ENCODE results near the gene ACOT7.

The ACOT7 gene

DNA sequence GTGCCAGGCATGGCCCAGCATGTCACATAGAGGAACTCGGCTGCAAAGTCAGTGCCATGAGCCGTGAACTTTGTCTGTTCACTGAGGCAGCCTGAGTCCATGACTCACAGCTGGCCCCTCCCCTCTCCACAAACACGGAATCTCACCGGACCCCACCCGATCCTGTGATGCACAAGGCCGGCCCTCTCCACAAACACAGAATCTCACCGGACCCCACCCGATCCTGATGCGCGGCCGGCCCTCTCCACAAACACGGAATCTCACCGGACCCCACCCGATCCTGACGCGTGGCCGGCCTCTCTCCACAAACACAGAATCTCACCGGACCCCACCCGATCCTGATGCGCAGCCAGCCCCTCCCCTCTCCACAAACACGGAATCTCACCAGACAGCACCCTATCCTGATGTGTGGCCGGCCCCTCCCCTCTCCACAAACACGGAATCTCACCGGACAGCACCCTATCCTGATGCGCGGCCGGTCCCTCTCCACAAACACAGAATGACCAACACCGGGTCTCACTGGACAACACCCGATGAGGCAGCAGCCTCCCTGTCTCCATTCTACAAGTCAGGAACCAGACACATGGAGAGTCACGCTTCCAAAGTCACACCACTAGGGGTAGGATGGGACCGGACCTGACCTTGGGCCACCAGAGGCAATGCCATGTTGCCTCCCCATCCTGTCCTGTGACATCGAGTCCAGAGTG lies 93.1 kb downstream of the ACOT7 start:
- H3K9me2 ChIP-seq (replicated peaks; ENCODE audit: low read depth, low read length), result no peaks in the 10 kb centered on the region
- no peaks in the 10 kb centered on the region for H3K9me3 ChIP-seq (ENCODE audit: insufficient read depth, low read depth, low read length)
- H3K27me3 ChIP-seq (ENCODE audit: insufficient read depth, low read length, poor library complexity, severe bottlenecking), result no peaks in the 10 kb centered on the region
- H3F3A ChIP-seq (ENCODE audit: low read depth), result no peaks in the 10 kb centered on the region
- H3K4me2 ChIP-seq (ENCODE audit: low read depth, low read length, poor library complexity, severe bottlenecking), result no peak overlapping the region
- no peak overlapping the region for H3K9ac ChIP-seq (ENCODE audit: low read depth, low read length, poor library complexity, severe bottlenecking)
- no peak overlapping the region for H2AFZ ChIP-seq (ENCODE audit: low read length)
- no peaks in the 10 kb centered on the region for H3K79me2 ChIP-seq (ENCODE audit: insufficient read depth, low read length)
- TF ChIP-seq, protein P1, sequence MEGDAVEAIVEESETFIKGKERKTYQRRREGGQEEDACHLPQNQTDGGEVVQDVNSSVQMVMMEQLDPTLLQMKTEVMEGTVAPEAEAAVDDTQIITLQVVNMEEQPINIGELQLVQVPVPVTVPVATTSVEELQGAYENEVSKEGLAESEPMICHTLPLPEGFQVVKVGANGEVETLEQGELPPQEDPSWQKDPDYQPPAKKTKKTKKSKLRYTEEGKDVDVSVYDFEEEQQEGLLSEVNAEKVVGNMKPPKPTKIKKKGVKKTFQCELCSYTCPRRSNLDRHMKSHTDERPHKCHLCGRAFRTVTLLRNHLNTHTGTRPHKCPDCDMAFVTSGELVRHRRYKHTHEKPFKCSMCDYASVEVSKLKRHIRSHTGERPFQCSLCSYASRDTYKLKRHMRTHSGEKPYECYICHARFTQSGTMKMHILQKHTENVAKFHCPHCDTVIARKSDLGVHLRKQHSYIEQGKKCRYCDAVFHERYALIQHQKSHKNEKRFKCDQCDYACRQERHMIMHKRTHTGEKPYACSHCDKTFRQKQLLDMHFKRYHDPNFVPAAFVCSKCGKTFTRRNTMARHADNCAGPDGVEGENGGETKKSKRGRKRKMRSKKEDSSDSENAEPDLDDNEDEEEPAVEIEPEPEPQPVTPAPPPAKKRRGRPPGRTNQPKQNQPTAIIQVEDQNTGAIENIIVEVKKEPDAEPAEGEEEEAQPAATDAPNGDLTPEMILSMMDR (conservative IDR thresholded peaks at IDR 0.05; ENCODE audit: low read length), result no peak
- TF ChIP-seq EZH2phosphoT487 (IDR thresholded peaks at IDR 0.05; ENCODE audit: borderline replicate concordance), result no peak
- H3K4me3 ChIP-seq (ENCODE audit: low read length, poor library complexity, severe bottlenecking), result no peak overlapping the region
- H3K4me1 ChIP-seq (ENCODE audit: insufficient read depth, low read length, poor library complexity, severe bottlenecking), result no peaks in the 10 kb centered on the region
- H3K36me3 ChIP-seq (ENCODE audit: insufficient read depth, low read length), result peaks cover 6% of the 10 kb centered on the region; the same call in 1 of the 2 replicates
- H4K20me1 ChIP-seq (ENCODE audit: insufficient read depth, low read length, poor library complexity, severe bottlenecking), result no peaks in the 10 kb centered on the region

DNA sequence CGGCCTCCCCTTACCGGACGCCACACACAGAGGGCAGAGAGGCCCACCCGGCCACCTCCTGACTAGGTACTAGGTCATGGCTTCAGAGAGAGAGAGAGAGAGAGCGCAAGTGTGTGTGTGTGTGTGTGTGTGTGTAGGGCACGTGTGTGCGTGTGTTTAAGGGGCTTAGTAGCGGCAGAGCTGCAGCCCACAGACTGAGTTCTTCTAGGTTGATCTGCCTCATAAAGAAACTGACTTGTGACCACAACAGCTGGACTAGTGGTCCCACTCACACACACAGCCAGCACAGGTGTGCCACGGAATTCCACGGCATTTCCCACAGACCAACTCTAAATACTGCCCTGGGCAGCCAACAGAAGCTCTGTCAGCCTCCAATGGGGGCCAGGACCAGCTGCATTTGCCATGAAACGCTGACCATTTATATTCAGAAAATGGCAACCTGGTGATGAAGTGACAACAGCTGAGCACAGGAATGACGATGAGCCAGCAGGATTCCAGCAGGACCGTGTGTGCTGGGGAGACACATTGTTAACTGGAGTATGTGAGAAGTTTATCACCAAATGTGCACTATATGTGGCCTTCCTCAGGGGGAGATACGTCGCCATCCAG lies 93.9 kb downstream of the ACOT7 start:
- Histone ChIP-seq H3K79me2 (ENCODE audit: insufficient read depth, low read length) (no peaks in the 10 kb centered on the region), H3F3A (ENCODE audit: low read depth) (no peaks in the 10 kb centered on the region), H3K9ac (ENCODE audit: low read depth, low read length, poor library complexity, severe bottlenecking) (no peak overlapping the region), H2AFZ (ENCODE audit: low read length) (no peak overlapping the region), H3K36me3 (ENCODE audit: insufficient read depth, low read length) (peaks cover 6% of the 10 kb centered on the region; the same call in 1 of the 2 replicates), H3K4me2 (ENCODE audit: low read depth, low read length, poor library complexity, severe bottlenecking) (no peak overlapping the region), H3K9me3 (ENCODE audit: insufficient read depth, low read depth, low read length) (no peaks in the 10 kb centered on the region), H4K20me1 (ENCODE audit: insufficient read depth, low read length, poor library complexity, severe bottlenecking) (no peaks in the 10 kb centered on the region), H3K4me1 (ENCODE audit: insufficient read depth, low read length, poor library complexity, severe bottlenecking) (peaks cover 8% of the 10 kb centered on the region), H3K4me3 (ENCODE audit: low read length, poor library complexity, severe bottlenecking) (no peak overlapping the region), H3K27me3 (ENCODE audit: insufficient read depth, low read length, poor library complexity, severe bottlenecking) (no peaks in the 10 kb centered on the region), H3K9me2 (replicated peaks; ENCODE audit: low read depth, low read length) (no peaks in the 10 kb centered on the region)
- no peak for TF ChIP-seq EZH2phosphoT487 (IDR thresholded peaks at IDR 0.05; ENCODE audit: borderline replicate concordance)
- TF ChIP-seq, protein P1 (conservative IDR thresholded peaks at IDR 0.05; ENCODE audit: low read length), result no peak

DNA sequence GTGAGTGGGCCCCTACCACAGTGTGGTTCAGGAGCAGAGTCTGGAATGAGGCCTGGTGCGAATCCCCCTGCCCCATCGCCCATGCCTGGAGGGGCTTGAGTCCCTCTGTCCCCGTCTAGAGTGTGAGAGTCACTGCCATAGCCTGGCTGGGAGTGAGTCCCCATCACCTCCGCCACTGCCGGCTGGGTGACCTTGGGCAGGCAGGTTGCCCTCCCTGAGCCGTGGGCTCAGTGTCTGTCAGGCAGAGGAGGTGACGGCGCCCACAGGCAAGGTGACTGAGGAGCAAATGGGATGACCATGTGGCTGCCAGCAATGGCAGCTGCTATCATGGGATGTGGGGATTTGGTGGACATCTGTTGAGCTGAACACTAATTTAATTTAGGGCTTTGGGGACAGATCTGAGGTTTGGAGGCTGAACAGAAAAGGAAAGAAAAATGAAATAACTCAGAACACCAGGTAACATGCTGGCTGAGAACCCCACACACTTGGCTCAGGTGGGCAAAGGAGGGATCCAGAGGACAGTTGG lies 94.6 kb downstream of the ACOT7 start:
- Histone ChIP-seq H3K36me3 (ENCODE audit: insufficient read depth, low read length) (peaks cover 9% of the 10 kb centered on the region; the same call in 1 of the 2 replicates), H3K9ac (ENCODE audit: low read depth, low read length, poor library complexity, severe bottlenecking) (no peak overlapping the region)
- TF ChIP-seq EZH2phosphoT487 (IDR thresholded peaks at IDR 0.05; ENCODE audit: borderline replicate concordance), result no peak
- TF ChIP-seq, protein P1 (conservative IDR thresholded peaks at IDR 0.05; ENCODE audit: low read length), result no peak

More for the DNA sequence above, 94.6 kb downstream of the ACOT7 start:
- no peaks in the 10 kb centered on the region for H4K20me1 ChIP-seq (ENCODE audit: insufficient read depth, low read length, poor library complexity, severe bottlenecking)
- H3K9me2 ChIP-seq (replicated peaks; ENCODE audit: low read depth, low read length), result no peaks in the 10 kb centered on the region
- H3F3A ChIP-seq (ENCODE audit: low read depth), result no peaks in the 10 kb centered on the region
- no peaks in the 10 kb centered on the region for H3K27me3 ChIP-seq (ENCODE audit: insufficient read depth, low read length, poor library complexity, severe bottlenecking)
- H3K4me2 ChIP-seq (ENCODE audit: low read depth, low read length, poor library complexity, severe bottlenecking), result no peak overlapping the region
- no peaks in the 10 kb centered on the region for H3K9me3 ChIP-seq (ENCODE audit: insufficient read depth, low read depth, low read length)
- H3K79me2 ChIP-seq (ENCODE audit: insufficient read depth, low read length), result no peaks in the 10 kb centered on the region
- no peak overlapping the region for H3K4me3 ChIP-seq (ENCODE audit: low read length, poor library complexity, severe bottlenecking)
- H3K4me1 ChIP-seq (ENCODE audit: insufficient read depth, low read length, poor library complexity, severe bottlenecking), result peaks cover 14% of the 10 kb centered on the region
- no peak overlapping the region for H2AFZ ChIP-seq (ENCODE audit: low read length)

Measured in Loucy (cell line).